HepG2 (cell line): ENCODE results near the gene IL4I1.

Source experiments
- FOSL1 ChIP-seq: sonication (generic); formaldehyde crosslinking; IDR thresholded peaks from 2 replicates; pipeline ENCODE4 v1.9.0; 2021; ENCODE audit warnings: missing genetic modification reagents, borderline replicate concordance
- IRF2 ChIP-seq: IDR thresholded peaks from 2 replicates; pipeline ENCODE4 v1.6.1; 2018; ENCODE audit warnings: missing genetic modification reagents, missing compliant biosample characterization
- NR2C2 ChIP-seq: sonication (generic); formaldehyde crosslinking; IDR thresholded peaks from 2 replicates; pipeline ENCODE4 v1.4.0; 2020; ENCODE audit warnings: missing genetic modification reagents, mild to moderate bottlenecking, moderate library complexity, borderline replicate concordance
- NRL ChIP-seq: sonication (generic); formaldehyde crosslinking; IDR thresholded peaks from 2 replicates; pipeline ENCODE4 v1.5.0; 2020; ENCODE audit warnings: missing genetic modification reagents, mild to moderate bottlenecking, moderate library complexity, borderline replicate concordance
- PHF20 ChIP-seq: sonication (generic); formaldehyde crosslinking; IDR thresholded peaks from 2 replicates; pipeline ENCODE4 v1.5.0; 2020; ENCODE audit warnings: mild to moderate bottlenecking, missing genetic modification reagents
- POLR2A ChIP-seq, 2 experiments: IDR thresholded peaks; 2 replicates each; pipeline ENCODE4 v1.6.1; 2011; ENCODE audit warnings: low read depth in 2 of 2, low read length in 2 of 2, mild to moderate bottlenecking in 1 of 2, moderate library complexity in 1 of 2; ENCODE audit not compliant: insufficient read depth in 1 of 2
- TF ChIP-seq, protein P1 (sequence below): IDR thresholded peaks from 2 replicates; pipeline ENCODE4 v1.6.1; 2016; ENCODE audit warnings: missing compliant biosample characterization, missing genetic modification reagents, borderline replicate concordance
- TF ChIP-seq, protein P2 (sequence below): sonication (generic); formaldehyde crosslinking; IDR thresholded peaks from 2 replicates; pipeline ENCODE4 v1.5.0; 2020; ENCODE audit warnings: mild to moderate bottlenecking, missing genetic modification reagents, moderate library complexity

DNA sequence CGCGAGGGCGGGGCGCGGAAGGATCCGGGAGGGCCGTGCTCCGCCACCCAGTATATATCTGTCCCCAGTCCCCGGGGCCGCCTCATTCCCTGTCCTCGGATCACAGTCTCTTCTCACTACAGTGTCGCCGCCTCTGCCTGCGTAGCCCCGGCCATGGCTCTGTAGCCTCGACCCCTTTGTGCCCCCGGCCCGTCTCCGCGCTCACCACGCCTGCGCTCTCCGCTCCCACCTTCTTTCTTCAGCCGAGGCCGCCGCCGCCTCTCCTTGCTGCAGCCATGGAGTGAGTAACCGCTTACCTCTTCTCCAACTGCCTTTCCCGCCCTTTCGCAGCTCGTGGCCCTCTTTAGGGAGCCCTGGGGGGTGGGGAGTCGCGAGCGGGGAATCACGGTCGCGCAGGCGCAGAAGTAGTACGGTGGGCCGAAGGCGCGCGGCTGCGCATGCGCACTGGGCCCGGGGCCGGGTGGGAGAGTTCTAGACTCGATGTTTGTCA, 32.5 kb upstream of the IL4I1 start, which contains the start of the genes ATF5 and NUP62:
- TF ChIP-seq FOSL1: no peak
- peak in 1 of 2 experiments; percentile 87; a peak in 3 of 4 replicates for TF ChIP-seq POLR2A (IDR thresholded peaks at IDR 0.05; ENCODE audit: insufficient read depth in 1 of 2, low read depth in 2 of 2, low read length in 2 of 2)
- no peak for TF ChIP-seq IRF2 (CRISPR knock-in tag)
- TF ChIP-seq, protein P1, sequence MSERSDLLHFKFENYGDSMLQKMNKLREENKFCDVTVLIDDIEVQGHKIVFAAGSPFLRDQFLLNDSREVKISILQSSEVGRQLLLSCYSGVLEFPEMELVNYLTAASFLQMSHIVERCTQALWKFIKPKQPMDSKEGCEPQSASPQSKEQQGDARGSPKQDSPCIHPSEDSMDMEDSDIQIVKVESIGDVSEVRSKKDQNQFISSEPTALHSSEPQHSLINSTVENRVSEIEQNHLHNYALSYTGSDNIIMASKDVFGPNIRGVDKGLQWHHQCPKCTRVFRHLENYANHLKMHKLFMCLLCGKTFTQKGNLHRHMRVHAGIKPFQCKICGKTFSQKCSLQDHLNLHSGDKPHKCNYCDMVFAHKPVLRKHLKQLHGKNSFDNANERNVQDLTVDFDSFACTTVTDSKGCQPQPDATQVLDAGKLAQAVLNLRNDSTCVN (CRISPR knock-in tag): no peak
- peak; percentile 77; the same call in 1 of the 2 replicates for TF ChIP-seq NRL (CRISPR knock-in tag)
- TF ChIP-seq NR2C2 (CRISPR knock-in tag): peak; percentile 76
- TF ChIP-seq, protein P2, sequence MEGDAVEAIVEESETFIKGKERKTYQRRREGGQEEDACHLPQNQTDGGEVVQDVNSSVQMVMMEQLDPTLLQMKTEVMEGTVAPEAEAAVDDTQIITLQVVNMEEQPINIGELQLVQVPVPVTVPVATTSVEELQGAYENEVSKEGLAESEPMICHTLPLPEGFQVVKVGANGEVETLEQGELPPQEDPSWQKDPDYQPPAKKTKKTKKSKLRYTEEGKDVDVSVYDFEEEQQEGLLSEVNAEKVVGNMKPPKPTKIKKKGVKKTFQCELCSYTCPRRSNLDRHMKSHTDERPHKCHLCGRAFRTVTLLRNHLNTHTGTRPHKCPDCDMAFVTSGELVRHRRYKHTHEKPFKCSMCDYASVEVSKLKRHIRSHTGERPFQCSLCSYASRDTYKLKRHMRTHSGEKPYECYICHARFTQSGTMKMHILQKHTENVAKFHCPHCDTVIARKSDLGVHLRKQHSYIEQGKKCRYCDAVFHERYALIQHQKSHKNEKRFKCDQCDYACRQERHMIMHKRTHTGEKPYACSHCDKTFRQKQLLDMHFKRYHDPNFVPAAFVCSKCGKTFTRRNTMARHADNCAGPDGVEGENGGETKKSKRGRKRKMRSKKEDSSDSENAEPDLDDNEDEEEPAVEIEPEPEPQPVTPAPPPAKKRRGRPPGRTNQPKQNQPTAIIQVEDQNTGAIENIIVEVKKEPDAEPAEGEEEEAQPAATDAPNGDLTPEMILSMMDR: no peak
- peak; percentile 81 for TF ChIP-seq PHF20 (CRISPR knock-in tag)
